Measurements from ENCODE around the gene EDRF1. TPM values are rescaled to one million over a fixed set of nuclear protein-coding genes. Genes with fewer than 3 reads are reported as not detected.

Gene EDRF1
- total and polyA plus RNA-seq, 12 donors = 8.1 to 35.9 (median 18.6) TPM

GRCh38 chr10:125772112-125772863 lies 52.8 kb downstream of the EDRF1 start:
- H3K27ac ChIP-seq = no peak overlapping the region
- no peak overlapping the region for H3K4me3 ChIP-seq
- no peak for TF ChIP-seq POLR2A (IDR thresholded peaks at IDR 0.05)
- no peak for TF ChIP-seq CTCF (IDR thresholded peaks at IDR 0.05)
- DNase-seq = no peak
- no peaks in the 10 kb centered on the region for H3K36me3 ChIP-seq (replicated peaks in 1 of 2)
- H3K27me3 ChIP-seq = no peaks in the 10 kb centered on the region
- no peaks in the 10 kb centered on the region for H3K4me1 ChIP-seq (replicated peaks in 1 of 2)
- no peaks in the 10 kb centered on the region for H3K9me3 ChIP-seq (replicated peaks in 1 of 3)
- intact Hi-C loops (cut with DNase I) = no loop called here
- 86 to 92% (median 92%) methylated on average over 8 to 28 of the region's 28 CpGs for WGBS, 4 donors

GRCh38 chr10:125772864-125773180 lies 53.3 kb downstream of the EDRF1 start:
- intact Hi-C loops (cut with DNase I) = no loop called here
- no peak for DNase-seq
- H3K4me3 ChIP-seq = no peak overlapping the region
- TF ChIP-seq CTCF (IDR thresholded peaks at IDR 0.05) = no peak
- TF ChIP-seq POLR2A (IDR thresholded peaks at IDR 0.05) = no peak
- no peaks in the 10 kb centered on the region for H3K27me3 ChIP-seq
- H3K9me3 ChIP-seq (replicated peaks in 1 of 3) = no peaks in the 10 kb centered on the region
- H3K36me3 ChIP-seq (replicated peaks in 1 of 2) = no peaks in the 10 kb centered on the region
- no peak overlapping the region for H3K27ac ChIP-seq
- WGBS, 4 donors = 87 to 93% (median 91%) methylated on average over 11 of the region's 11 CpGs
- H3K4me1 ChIP-seq (replicated peaks in 1 of 2) = no peaks in the 10 kb centered on the region

GRCh38 chr10:125773687-125774543 lies 54.4 kb downstream of the EDRF1 start:
- intact Hi-C loops (cut with DNase I) = no loop called here
- no peak overlapping the region for H3K27ac ChIP-seq
- H3K9me3 ChIP-seq (replicated peaks in 1 of 3) = no peaks in the 10 kb centered on the region
- H3K4me3 ChIP-seq = no peak overlapping the region
- no peaks in the 10 kb centered on the region for H3K27me3 ChIP-seq
- 68 to 94% (median 72%) methylated on average over 12 to 75 of the region's 75 CpGs for whole genome bisulfite sequencing, 4 donors
- no peak for TF ChIP-seq CTCF (IDR thresholded peaks at IDR 0.05)
- TF ChIP-seq POLR2A (IDR thresholded peaks at IDR 0.05) = no peak
- no peak for DNase-seq
- no peaks in the 10 kb centered on the region for H3K36me3 ChIP-seq (replicated peaks in 1 of 2)
- H3K4me1 ChIP-seq (replicated peaks in 1 of 2) = no peaks in the 10 kb centered on the region

- no peak overlapping the region for H3K4me3 ChIP-seq
- H3K36me3 ChIP-seq (replicated peaks in 1 of 2) = no peaks in the 10 kb centered on the region
- H3K4me1 ChIP-seq (replicated peaks in 1 of 2) = no peaks in the 10 kb centered on the region
- no peak overlapping the region for H3K27ac ChIP-seq
- no peaks in the 10 kb centered on the region for H3K9me3 ChIP-seq (replicated peaks in 1 of 3)
- H3K27me3 ChIP-seq = no peaks in the 10 kb centered on the region
- TF ChIP-seq CTCF (IDR thresholded peaks at IDR 0.05) (no peak), POLR2A (IDR thresholded peaks at IDR 0.05) (no peak)
- 90 to 94% (median 92%) methylated on average over 21 to 32 of the region's 32 CpGs for WGBS, 4 donors
- no peak for DNase-seq
- intact Hi-C loops (cut with DNase I) = no loop called here
These were observed 55.2 kb downstream of the EDRF1 start for GRCh38 chr10:125774581-125775191.
